Measurements from ENCODE around the gene RHOBTB1. TPM values are rescaled to one million over a fixed set of nuclear protein-coding genes. Genes with fewer than 3 reads are reported as not detected.

The RHOBTB1 gene
- total RNA-seq, 4 donors from 2014 or later = 5.1 to 15.7 (median 12.6) TPM

DNA sequence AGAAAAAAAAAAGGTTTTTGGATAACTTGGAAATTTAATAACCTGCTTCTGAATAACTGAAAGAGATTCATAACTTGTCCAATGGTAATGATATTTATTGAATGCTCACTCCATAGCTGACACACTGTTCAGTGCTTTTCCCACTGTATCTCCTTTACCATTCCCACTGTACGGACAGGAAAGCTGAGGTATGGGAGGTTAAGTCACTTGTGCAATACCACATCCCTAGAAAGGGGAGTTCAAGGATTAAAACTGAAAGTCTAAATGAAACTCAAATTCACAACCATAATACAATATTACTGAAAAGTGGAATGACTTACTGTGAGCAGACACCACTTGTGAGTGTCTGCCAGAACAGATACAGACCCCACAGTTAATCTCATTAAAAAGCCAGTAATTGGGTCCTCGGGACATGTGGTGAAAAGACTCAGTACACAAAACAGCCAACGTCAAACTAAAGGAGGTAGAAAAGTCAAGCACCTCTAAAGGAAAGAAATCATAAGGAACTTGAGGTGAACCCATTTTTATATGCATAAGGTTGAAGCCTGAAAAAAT, 13.8 kb upstream of the RHOBTB1 start:
- Histone ChIP-seq H3K27me3 (no peaks in the 10 kb centered on the region), H3K9me3 (no peaks in the 10 kb centered on the region), H3K36me3 (no peaks in the 10 kb centered on the region), H3K4me1 (no peaks in the 10 kb centered on the region), H3K4me3 (no peak overlapping the region), H3K27ac (no peak overlapping the region)
- TF ChIP-seq POLR2A (IDR thresholded peaks at IDR 0.05) = no peak
- TF ChIP-seq, protein P1, sequence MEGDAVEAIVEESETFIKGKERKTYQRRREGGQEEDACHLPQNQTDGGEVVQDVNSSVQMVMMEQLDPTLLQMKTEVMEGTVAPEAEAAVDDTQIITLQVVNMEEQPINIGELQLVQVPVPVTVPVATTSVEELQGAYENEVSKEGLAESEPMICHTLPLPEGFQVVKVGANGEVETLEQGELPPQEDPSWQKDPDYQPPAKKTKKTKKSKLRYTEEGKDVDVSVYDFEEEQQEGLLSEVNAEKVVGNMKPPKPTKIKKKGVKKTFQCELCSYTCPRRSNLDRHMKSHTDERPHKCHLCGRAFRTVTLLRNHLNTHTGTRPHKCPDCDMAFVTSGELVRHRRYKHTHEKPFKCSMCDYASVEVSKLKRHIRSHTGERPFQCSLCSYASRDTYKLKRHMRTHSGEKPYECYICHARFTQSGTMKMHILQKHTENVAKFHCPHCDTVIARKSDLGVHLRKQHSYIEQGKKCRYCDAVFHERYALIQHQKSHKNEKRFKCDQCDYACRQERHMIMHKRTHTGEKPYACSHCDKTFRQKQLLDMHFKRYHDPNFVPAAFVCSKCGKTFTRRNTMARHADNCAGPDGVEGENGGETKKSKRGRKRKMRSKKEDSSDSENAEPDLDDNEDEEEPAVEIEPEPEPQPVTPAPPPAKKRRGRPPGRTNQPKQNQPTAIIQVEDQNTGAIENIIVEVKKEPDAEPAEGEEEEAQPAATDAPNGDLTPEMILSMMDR (IDR thresholded peaks at IDR 0.05) = no peak
- DNase-seq = no peak

GRCh38 chr10:60955957-60956425, 12.0 kb upstream of the RHOBTB1 start:
- H3K27ac ChIP-seq = no peak overlapping the region
- H3K4me1 ChIP-seq = peaks cover 0 to 9% (median 0%) of the 10 kb centered on the region in 4 donors
- DNase-seq = no peak
- H3K4me3 ChIP-seq = no peak overlapping the region
- H3K9me3 ChIP-seq = no peaks in the 10 kb centered on the region
- H3K27me3 ChIP-seq = no peaks in the 10 kb centered on the region
- H3K36me3 ChIP-seq = no peaks in the 10 kb centered on the region
- no peak for TF ChIP-seq POLR2A (IDR thresholded peaks at IDR 0.05)
- TF ChIP-seq, protein P1 (IDR thresholded peaks at IDR 0.05) = no peak

GRCh38 chr10:60955316-60955715, 11.3 kb upstream of the RHOBTB1 start:
- H3K27ac ChIP-seq = no peak overlapping the region
- H3K4me1 ChIP-seq = peaks cover 0 to 9% (median 0%) of the 10 kb centered on the region in 4 donors
- H3K36me3 ChIP-seq = no peaks in the 10 kb centered on the region
- H3K9me3 ChIP-seq = no peaks in the 10 kb centered on the region
- TF ChIP-seq POLR2A (IDR thresholded peaks at IDR 0.05) = no peak
- TF ChIP-seq, protein P1 (IDR thresholded peaks at IDR 0.05) = no peak
- H3K27me3 ChIP-seq = no peaks in the 10 kb centered on the region
- no peak for DNase-seq
- H3K4me3 ChIP-seq = no peak overlapping the region

GRCh38 chr10:60954035-60954434, 10.1 kb upstream of the RHOBTB1 start:
- Histone ChIP-seq H3K36me3 (no peaks in the 10 kb centered on the region), H3K4me1 (peaks cover 0 to 9% (median 0%) of the 10 kb centered on the region in 4 donors), H3K27ac (no peak overlapping the region), H3K27me3 (no peaks in the 10 kb centered on the region), H3K4me3 (no peak overlapping the region), H3K9me3 (no peaks in the 10 kb centered on the region)
- TF ChIP-seq POLR2A (IDR thresholded peaks at IDR 0.05) = no peak
- TF ChIP-seq, protein P1 (IDR thresholded peaks at IDR 0.05) = no peak
- no peak for DNase-seq

GRCh38 chr10:60953420-60953819, 9.4 kb upstream of the RHOBTB1 start:
- no peaks in the 10 kb centered on the region for H3K36me3 ChIP-seq
- peak overlapping the region in 1 of 4 donors; percentile 3 for H3K27ac ChIP-seq
- no peaks in the 10 kb centered on the region for H3K27me3 ChIP-seq
- H3K4me1 ChIP-seq = peaks cover 0 to 9% (median 0%) of the 10 kb centered on the region in 4 donors
- TF ChIP-seq, protein P1 (IDR thresholded peaks at IDR 0.05) = no peak
- no peak for TF ChIP-seq POLR2A (IDR thresholded peaks at IDR 0.05)
- no peaks in the 10 kb centered on the region for H3K9me3 ChIP-seq
- no peak for DNase-seq
- no peak overlapping the region for H3K4me3 ChIP-seq
